HG03108 (cell line): ENCODE results near the gene MXRA7.
A peak's percentile ranks its signal among the peaks of the same experiment; 100 is the strongest.

Source experiments
- ATAC-seq: cut with Tn5 transposase; IDR thresholded peaks from one replicate; pipeline ENCODE4 v1.9.1; 2021; ENCODE audit warnings: moderate library complexity; ENCODE audit not compliant: unreplicated experiment

MXRA7 gene

GRCh38 chr17:76697702-76698465, 12.9 kb downstream of the MXRA7 start:
- ATAC-seq, result no peak

GRCh38 chr17:76696763-76697701, 13.7 kb downstream of the MXRA7 start:
- peak; percentile 85 for ATAC-seq

- no peak for ATAC-seq
These were observed 15.5 kb downstream of the MXRA7 start for GRCh38 chr17:76695059-76695831.

GRCh38 chr17:76691379-76692191, 19.2 kb downstream of the MXRA7 start:
- ATAC-seq, result no peak

- no peak for ATAC-seq
These were observed 20.0 kb downstream of the MXRA7 start for GRCh38 chr17:76690596-76691280.

- ATAC-seq, result no peak
These were observed 20.9 kb downstream of the MXRA7 start for GRCh38 chr17:76689859-76690258.

GRCh38 chr17:76688165-76688622, 22.6 kb downstream of the MXRA7 start:
- ATAC-seq, result no peak

- ATAC-seq, result no peak
These were observed 23.2 kb downstream of the MXRA7 start for GRCh38 chr17:76687298-76688164.

- no peak for ATAC-seq
These were observed 24.0 kb downstream of the MXRA7 start for GRCh38 chr17:76686538-76687297.

- no peak for ATAC-seq
These were observed 24.9 kb downstream of the MXRA7 start for GRCh38 chr17:76685846-76686245.

GRCh38 chr17:76685366-76685765, 25.4 kb downstream of the MXRA7 start:
- ATAC-seq, result no peak

GRCh38 chr17:76684756-76685155, 26.0 kb downstream of the MXRA7 start:
- no peak for ATAC-seq

GRCh38 chr17:76683921-76684745, 26.6 kb downstream of the MXRA7 start:
- ATAC-seq, result no peak

- no peak for ATAC-seq
These were observed 27.6 kb downstream of the MXRA7 start for GRCh38 chr17:76683011-76683755.

- no peak for ATAC-seq
These were observed 28.5 kb downstream of the MXRA7 start for GRCh38 chr17:76682296-76682695.
